Subcutaneous adipose tissue (tissue), 4 donors: Measurements from ENCODE around the gene SLC4A3. TPM values are rescaled to one million over a fixed set of nuclear protein-coding genes. Genes with fewer than 3 reads are reported as not detected.

ENCODE experiments used
- total RNA-seq, 4 donors: library from RNA; depleted of rRNA; stranded (reverse); fragments of >200 nt; gene quantifications; one replicate each; pipeline ENCODE4 v1.1.0, GENCODE V29; 2016
- TF ChIP-seq, protein P1 (sequence below): fragments of 450-650 bp; IDR thresholded peaks from one replicate; pipeline ENCODE4 v1.5.1; 2016; ENCODE audit warnings: low read depth, mild to moderate bottlenecking, control low read depth, antibody characterized with exemption, moderate library complexity

The SLC4A3 gene
- total RNA-seq, 4 donors from 2014 or later = 0.65 to 5.7 (median 1.8) TPM

DNA sequence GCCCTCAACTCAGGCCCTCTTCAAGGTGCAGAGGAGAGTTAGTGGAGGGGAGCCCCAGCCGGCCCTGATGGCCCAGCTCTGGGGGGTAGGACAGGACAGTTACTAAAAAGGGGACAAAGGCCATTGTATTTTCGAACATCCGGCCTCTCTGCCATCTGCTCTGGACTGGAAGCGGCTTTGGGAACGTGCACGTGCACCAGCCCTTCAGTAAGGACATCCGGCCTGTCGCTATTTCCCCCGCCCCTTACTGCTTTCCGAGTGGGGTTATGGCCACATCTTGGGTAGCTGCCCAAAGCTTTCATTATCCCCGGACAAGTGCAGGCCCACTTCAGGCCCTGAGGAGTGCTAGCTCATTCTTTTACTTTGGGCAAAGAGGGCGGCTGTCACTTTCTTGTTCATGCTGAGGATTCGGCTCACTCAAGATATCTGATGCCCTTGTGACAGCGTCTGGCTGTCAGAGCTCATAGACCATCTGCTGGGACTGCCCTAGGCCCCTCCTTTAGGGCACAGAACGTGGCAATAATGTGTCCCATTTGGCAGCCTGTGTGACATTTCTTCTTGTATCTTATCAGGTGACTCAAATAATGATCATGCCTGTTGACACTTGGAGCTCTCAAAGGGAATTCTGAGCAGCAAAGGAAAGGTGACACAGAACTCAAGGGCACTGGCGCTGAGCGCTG is 17.5 kb downstream of the SLC4A3 start:
- TF ChIP-seq, protein P1, sequence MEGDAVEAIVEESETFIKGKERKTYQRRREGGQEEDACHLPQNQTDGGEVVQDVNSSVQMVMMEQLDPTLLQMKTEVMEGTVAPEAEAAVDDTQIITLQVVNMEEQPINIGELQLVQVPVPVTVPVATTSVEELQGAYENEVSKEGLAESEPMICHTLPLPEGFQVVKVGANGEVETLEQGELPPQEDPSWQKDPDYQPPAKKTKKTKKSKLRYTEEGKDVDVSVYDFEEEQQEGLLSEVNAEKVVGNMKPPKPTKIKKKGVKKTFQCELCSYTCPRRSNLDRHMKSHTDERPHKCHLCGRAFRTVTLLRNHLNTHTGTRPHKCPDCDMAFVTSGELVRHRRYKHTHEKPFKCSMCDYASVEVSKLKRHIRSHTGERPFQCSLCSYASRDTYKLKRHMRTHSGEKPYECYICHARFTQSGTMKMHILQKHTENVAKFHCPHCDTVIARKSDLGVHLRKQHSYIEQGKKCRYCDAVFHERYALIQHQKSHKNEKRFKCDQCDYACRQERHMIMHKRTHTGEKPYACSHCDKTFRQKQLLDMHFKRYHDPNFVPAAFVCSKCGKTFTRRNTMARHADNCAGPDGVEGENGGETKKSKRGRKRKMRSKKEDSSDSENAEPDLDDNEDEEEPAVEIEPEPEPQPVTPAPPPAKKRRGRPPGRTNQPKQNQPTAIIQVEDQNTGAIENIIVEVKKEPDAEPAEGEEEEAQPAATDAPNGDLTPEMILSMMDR = no peak

DNA sequence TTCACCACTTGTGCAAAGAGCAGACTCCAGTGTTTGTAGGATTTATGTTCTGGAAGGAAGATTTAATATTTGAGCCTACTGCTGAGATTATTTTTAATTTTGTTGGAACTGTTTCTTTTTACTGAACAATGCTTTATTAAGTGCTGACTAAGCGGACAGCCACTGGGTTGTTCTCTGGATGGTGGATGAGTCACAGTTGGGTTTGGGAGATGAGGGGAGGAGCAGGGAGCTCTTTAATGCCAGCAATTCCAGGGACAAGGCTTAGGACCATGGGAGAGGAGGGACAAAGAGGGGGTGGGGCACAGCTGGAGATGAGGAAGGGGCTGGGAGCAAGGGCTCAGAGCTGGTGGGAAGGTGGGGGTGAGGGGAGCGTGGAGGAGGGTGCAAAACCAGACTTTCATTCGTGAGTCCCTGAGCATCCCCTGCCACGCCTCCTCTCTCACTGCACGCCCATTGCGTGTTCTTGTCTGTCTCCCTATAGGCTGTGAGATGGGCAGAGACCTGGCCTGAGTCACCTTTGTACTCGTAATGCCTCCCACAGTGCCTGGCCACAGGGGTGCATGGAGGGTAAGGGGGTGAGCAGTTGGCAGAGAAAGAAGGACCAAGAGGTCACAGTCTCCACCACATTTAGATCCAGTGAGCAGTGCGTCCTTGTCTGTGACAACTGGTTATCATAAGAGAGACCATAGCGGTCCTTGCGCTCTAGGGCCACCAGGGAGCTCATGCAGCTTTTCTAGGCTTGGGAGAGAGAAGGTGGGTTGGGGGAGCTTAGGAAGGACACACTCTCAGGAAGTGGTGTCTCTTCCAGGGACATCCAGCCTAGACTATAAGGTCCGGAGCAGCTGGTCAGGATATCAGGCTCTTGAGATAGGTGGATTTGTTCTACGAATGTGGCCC is 18.4 kb downstream of the SLC4A3 start:
- TF ChIP-seq, protein P1 = no peak

DNA sequence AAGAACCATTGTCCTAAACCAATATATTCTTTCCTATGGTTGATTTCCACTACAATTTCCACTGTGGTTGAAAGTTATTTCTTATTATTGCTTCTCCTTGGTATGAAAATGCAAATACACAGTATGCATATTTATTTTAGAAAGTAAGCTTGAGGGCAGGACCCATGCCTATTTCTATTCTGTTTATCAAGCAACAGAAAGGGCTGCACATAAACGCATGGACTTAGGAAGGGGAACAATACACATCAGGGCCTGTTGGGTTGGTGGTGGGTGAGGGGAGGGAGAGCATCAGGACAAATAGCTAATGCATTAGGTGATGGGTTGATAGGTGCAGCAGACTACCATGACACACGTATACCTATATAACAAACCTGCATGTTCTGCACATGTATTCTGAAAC is 20.7 kb downstream of the SLC4A3 start:
- TF ChIP-seq, protein P1 = no peak

DNA sequence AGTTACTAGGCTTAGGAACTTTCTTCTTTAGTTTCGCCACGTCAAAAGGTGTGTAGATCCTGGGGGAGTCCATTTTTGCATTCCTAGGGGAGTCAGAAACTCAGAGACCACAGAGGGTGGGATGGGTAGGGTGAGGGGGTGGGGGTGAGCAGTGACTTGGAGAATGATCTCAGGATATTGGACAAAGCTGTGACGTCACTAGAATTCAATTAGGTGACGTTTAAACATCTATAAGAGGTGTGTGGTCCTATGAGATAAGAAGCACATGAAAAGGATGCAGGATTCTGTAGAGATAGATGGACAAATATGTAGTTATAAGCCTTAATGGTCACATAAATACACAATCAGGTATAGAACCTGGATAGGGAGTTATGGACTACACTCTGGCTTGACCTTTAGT is 21.5 kb downstream of the SLC4A3 start:
- TF ChIP-seq, protein P1 = no peak

DNA sequence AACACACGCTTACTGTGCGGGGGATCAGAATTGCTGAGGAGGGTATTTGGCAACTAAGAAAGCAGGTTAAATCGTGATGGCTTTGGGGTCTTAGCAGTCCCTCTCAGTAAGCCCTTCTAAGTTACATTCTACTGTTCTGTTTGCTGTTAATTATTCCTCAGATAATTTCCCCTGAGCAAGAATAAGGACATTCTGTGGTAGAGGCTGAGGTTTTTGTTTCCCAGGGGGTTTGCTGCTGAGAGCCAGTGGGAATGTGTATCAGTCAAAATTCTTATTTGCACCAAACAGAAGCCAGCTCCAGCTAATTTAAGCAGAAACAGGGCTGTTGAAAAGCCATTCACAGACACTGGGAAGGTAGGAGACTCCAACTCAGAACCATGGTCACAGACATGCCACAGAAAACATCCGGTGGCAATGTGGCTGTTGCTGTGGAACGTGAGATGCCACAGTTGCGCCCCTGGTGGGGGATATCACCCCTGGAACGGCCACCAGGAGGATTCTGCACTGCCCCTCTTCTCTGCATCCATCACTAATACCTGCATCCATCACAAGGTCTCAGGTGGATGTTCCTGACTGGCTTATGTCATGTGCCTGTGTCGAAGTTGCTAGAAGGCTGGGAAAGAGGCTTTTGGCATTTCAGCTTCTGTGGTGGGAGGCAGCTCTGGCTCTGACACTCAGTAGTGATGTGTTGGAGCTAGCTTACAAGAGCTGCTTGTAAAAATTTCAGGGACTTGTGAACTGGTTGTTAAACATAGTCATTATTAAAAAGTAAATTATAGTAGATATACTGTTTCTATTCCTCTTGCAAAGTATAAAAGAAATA is 23.2 kb downstream of the SLC4A3 start:
- TF ChIP-seq, protein P1 = no peak

DNA sequence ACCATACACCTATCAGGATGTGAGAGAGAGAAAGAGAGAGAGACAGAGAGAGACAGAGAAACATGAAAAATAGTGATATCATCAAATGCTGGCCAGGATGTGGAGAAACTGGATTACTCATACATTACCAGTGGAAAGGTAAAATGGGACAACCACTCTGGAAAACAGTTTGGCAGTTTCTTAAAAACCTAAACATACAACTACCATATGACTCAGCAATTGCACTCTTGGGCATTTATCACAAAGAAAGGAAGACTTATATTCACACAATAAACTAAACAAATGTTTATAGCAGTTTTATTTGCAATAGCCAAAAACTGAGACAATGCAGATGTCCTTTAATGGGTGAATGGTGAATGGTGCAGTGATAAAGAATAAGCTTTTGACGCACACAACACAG is 29.1 kb downstream of the SLC4A3 start:
- TF ChIP-seq, protein P1 = no peak
